ENCODE results near the gene ERBB4. TPM values are rescaled to one million over a fixed set of nuclear protein-coding genes. Genes with fewer than 3 reads are reported as not detected.

The ERBB4 gene
- polyA plus RNA-seq, 2 of the 4 experiments (the other 2 are of a cell fraction): not detected

DNA sequence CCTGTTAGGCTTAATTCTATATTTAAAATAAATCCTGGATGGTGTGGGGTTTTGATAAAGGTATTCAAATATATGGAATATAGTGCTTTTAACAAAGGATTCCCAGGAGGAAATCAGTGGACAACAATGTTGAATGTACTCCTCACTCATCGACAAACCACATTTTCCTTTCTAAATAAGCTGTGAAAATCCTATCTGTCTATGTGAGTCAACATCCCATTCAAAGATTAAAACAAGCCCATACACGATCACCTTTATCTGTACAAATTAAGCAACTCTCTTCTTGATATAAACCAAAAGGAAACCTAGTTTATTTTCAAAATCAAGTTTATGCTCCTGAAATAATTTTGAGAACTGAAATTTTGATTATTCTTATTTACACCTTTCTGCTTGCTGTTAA, 153.4 kb downstream of the ERBB4 start:
- FAIRE-seq (no peak), DNase-seq (ENCODE audit: low read depth in 1 of 2, low spot score in 1 of 2) (no peak), ATAC-seq (no peak)
- Histone ChIP-seq H3K4me3 (no peak overlapping the region), H3K4me2 (no peak overlapping the region), H3K9me3 (no peaks in the 10 kb centered on the region), H3K4me1 (no peaks in the 10 kb centered on the region), H3K27ac (no peak overlapping the region)
- ChIA-PET CTCF (no interaction called here), POLR2A (no interaction called here)
- TF ChIP-seq HOXA7 (CRISPR knock-in tag; IDR thresholded peaks at IDR 0.05): no peak
- no peak for TF ChIP-seq NR3C1 (IDR thresholded peaks at IDR 0.05)
- TF ChIP-seq RARB (CRISPR knock-in tag; IDR thresholded peaks at IDR 0.05): no peak
- no peak for TF ChIP-seq ESRRA (IDR thresholded peaks at IDR 0.05; ENCODE audit: borderline replicate concordance, low read length)
- no peak for TF ChIP-seq POLR2A (IDR thresholded peaks at IDR 0.05; ENCODE audit: low read length)
- WGBS (ENCODE audit: missing lambda C conversion rate): 45% methylated on average over 2 of the region's 2 CpGs

DNA sequence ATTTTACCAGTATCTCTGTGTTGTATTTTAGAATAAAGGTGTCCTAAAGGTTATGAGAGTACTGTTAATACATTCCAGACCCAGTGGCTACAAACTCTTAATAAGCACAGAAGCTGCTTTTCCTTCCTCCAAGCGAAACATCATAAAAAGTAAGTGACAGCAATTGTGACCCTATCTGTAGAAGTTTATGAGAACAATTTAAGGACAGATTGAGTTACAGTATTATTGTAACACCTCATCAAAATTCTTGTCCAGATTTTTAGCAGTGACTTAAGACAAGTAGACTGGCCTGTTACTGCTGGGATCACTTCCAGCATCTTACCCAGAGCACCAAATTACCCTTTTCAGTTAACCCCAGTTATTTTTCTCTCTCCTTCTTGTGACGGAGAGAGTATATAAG, 154.6 kb downstream of the ERBB4 start:
- TF ChIP-seq, protein P1, sequence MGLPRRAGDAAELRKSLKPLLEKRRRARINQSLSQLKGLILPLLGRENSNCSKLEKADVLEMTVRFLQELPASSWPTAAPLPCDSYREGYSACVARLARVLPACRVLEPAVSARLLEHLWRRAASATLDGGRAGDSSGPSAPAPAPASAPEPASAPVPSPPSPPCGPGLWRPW (IDR thresholded peaks at IDR 0.05): no peak
- no peak for TF ChIP-seq ZFP36 (IDR thresholded peaks at IDR 0.05; ENCODE audit: borderline replicate concordance, partially characterized antibody)
- FAIRE-seq (no peak), DNase-seq (ENCODE audit: low read depth in 1 of 2, low spot score in 1 of 2) (no peak), ATAC-seq (no peak)
- ChIA-PET POLR2A (no interaction called here), CTCF (no interaction called here)
- H3K4me3 ChIP-seq: no peak overlapping the region
- no peak overlapping the region for H3K27ac ChIP-seq
- 61% methylated on average over 2 of the region's 2 CpGs for WGBS (ENCODE audit: missing lambda C conversion rate)
- no peaks in the 10 kb centered on the region for H3K9me3 ChIP-seq
- no peaks in the 10 kb centered on the region for H3K4me1 ChIP-seq
- H3K4me2 ChIP-seq: no peak overlapping the region

DNA sequence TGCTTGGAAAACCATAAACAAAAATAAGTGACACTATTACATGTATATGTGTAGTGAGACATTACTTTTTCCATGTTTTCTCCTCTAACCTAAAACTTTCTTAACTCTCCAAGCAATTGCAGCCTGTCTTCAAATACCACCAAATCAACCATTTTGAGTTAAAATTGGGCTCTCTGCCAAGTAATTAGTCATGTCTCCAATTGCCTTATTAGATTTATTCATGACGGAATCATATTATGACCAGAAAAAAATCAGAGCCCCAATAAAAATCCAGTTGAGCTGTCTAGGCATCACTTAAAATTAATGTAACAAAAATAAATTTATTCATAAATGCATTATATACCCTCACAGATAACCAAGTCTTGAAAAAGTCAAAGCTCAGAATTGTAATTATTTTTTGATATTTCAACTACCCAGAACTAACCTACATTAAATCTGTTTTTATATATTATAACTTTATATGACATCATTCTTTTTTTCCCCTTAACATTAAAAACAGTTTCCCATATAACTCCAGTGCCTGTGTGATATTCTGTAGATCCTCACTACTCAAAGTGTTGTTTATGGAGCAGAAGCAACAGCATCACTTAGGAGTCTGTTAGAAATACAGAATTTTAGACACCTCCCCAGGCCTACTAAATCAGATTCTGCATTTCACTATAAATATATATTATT, 157.0 kb downstream of the ERBB4 start:
- no peak overlapping the region for H3K4me2 ChIP-seq
- WGBS (ENCODE audit: missing lambda C conversion rate): 81% methylated on average over 1 of the region's 1 CpG
- ChIA-PET CTCF (no interaction called here), POLR2A (no interaction called here)
- H3K27ac ChIP-seq: no peak overlapping the region
- DNase-seq (ENCODE audit: low read depth in 1 of 2, low spot score in 1 of 2) (no peak), ATAC-seq (no peak), FAIRE-seq (no peak)
- H3K4me1 ChIP-seq: no peaks in the 10 kb centered on the region
- H3K9me3 ChIP-seq: no peaks in the 10 kb centered on the region
- no peak overlapping the region for H3K4me3 ChIP-seq
- TF ChIP-seq, protein P2, sequence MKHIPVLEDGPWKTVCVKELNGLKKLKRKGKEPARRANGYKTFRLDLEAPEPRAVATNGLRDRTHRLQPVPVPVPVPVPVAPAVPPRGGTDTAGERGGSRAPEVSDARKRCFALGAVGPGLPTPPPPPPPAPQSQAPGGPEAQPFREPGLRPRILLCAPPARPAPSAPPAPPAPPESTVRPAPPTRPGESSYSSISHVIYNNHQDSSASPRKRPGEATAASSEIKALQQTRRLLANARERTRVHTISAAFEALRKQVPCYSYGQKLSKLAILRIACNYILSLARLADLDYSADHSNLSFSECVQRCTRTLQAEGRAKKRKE (CRISPR knock-in tag; IDR thresholded peaks at IDR 0.05; ENCODE audit: low read depth): no peak
- TF ChIP-seq CHD2 (IDR thresholded peaks at IDR 0.05; ENCODE audit: low read length, partially characterized antibody) (no peak), CBX8 (IDR thresholded peaks at IDR 0.05) (no peak), NR3C1 (IDR thresholded peaks at IDR 0.05) (no peak), POLR2A (IDR thresholded peaks at IDR 0.05; ENCODE audit: low read length) (no peak), HEYL (CRISPR knock-in tag; IDR thresholded peaks at IDR 0.05) (no peak), MAZ (IDR thresholded peaks at IDR 0.05; ENCODE audit: borderline replicate concordance, low read depth, low read length) (no peak), SMC3 (IDR thresholded peaks at IDR 0.05) (no peak), PHF8 (IDR thresholded peaks at IDR 0.05; ENCODE audit: borderline replicate concordance, low read depth) (no peak)
- TF ChIP-seq, protein P1 (IDR thresholded peaks at IDR 0.05): no peak

DNA sequence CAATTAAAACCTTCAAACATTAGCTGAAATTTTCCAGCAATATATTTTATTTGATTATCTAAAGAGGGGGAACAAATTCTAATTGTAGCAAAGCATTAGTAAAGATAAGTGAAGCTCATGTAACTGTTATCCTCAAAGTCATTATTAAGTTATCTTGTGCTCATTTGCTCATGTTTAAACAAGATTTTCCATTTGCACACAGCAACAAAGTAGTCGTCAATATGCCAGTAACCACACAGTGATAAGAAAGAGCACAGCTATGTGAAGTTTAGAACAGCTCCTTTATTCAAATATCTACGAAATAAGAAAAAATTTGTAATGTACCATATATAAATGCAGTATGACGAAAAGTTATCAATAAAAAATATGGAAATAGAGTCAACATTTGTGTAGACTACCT, 159.5 kb downstream of the ERBB4 start:
- POLR2A ChIA-PET: no interaction called here
- FAIRE-seq: no peak
- Histone ChIP-seq H3K27ac (no peak overlapping the region), H3K4me1 (no peaks in the 10 kb centered on the region), H3K4me2 (no peak overlapping the region), H3K9me3 (no peaks in the 10 kb centered on the region), H3K4me3 (no peak overlapping the region)
- WGBS (ENCODE audit: missing lambda C conversion rate): 39% methylated on average over 3 of the region's 3 CpGs
- no peak for DNase-seq (ENCODE audit: low read depth in 1 of 2, low spot score in 1 of 2)
- CTCF ChIA-PET: no interaction called here
- ATAC-seq: no peak
- TF ChIP-seq CBX2 (IDR thresholded peaks at IDR 0.05; ENCODE audit: borderline replicate concordance, low read depth) (no peak), FOSL2 (IDR thresholded peaks at IDR 0.05) (no peak), FOSL2 (CRISPR knock-in tag; IDR thresholded peaks at IDR 0.05) (no peak), CBX8 (IDR thresholded peaks at IDR 0.05) (no peak), HEYL (CRISPR knock-in tag; IDR thresholded peaks at IDR 0.05) (no peak), FOSB (CRISPR knock-in tag; IDR thresholded peaks at IDR 0.05) (no peak), HOXB13 (CRISPR knock-in tag; IDR thresholded peaks at IDR 0.05; ENCODE audit: low read depth) (no peak), ESRRA (IDR thresholded peaks at IDR 0.05; ENCODE audit: borderline replicate concordance, low read length) (no peak), RFX5 (IDR thresholded peaks at IDR 0.05) (no peak), KDM1A (IDR thresholded peaks at IDR 0.05; ENCODE audit: low read depth) (no peak), RARB (CRISPR knock-in tag; IDR thresholded peaks at IDR 0.05) (no peak), KDM5A (IDR thresholded peaks at IDR 0.05) (no peak)
- TF ChIP-seq, protein P3, sequence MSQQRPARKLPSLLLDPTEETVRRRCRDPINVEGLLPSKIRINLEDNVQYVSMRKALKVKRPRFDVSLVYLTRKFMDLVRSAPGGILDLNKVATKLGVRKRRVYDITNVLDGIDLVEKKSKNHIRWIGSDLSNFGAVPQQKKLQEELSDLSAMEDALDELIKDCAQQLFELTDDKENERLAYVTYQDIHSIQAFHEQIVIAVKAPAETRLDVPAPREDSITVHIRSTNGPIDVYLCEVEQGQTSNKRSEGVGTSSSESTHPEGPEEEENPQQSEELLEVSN (IDR thresholded peaks at IDR 0.05; ENCODE audit: borderline replicate concordance, low read depth): no peak
- TF ChIP-seq, protein P4, sequence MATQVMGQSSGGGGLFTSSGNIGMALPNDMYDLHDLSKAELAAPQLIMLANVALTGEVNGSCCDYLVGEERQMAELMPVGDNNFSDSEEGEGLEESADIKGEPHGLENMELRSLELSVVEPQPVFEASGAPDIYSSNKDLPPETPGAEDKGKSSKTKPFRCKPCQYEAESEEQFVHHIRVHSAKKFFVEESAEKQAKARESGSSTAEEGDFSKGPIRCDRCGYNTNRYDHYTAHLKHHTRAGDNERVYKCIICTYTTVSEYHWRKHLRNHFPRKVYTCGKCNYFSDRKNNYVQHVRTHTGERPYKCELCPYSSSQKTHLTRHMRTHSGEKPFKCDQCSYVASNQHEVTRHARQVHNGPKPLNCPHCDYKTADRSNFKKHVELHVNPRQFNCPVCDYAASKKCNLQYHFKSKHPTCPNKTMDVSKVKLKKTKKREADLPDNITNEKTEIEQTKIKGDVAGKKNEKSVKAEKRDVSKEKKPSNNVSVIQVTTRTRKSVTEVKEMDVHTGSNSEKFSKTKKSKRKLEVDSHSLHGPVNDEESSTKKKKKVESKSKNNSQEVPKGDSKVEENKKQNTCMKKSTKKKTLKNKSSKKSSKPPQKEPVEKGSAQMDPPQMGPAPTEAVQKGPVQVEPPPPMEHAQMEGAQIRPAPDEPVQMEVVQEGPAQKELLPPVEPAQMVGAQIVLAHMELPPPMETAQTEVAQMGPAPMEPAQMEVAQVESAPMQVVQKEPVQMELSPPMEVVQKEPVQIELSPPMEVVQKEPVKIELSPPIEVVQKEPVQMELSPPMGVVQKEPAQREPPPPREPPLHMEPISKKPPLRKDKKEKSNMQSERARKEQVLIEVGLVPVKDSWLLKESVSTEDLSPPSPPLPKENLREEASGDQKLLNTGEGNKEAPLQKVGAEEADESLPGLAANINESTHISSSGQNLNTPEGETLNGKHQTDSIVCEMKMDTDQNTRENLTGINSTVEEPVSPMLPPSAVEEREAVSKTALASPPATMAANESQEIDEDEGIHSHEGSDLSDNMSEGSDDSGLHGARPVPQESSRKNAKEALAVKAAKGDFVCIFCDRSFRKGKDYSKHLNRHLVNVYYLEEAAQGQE (IDR thresholded peaks at IDR 0.05): no peak
- TF ChIP-seq, protein P5, sequence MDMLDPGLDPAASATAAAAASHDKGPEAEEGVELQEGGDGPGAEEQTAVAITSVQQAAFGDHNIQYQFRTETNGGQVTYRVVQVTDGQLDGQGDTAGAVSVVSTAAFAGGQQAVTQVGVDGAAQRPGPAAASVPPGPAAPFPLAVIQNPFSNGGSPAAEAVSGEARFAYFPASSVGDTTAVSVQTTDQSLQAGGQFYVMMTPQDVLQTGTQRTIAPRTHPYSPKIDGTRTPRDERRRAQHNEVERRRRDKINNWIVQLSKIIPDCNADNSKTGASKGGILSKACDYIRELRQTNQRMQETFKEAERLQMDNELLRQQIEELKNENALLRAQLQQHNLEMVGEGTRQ (IDR thresholded peaks at IDR 0.05): no peak
